Fibroblast of the aortic adventitia (primary cell): ENCODE data around the gene FILIP1. TPM values are rescaled to one million over a fixed set of nuclear protein-coding genes. Genes with fewer than 3 reads are reported as not detected.

Source experiments
- DNase-seq: peaks from one replicate; pipeline ENCODE4 v3.0.0-alpha.2; 2010; ENCODE audit warnings: low read depth
- H3K4me3 ChIP-seq: 2 replicates; pipeline ENCODE4 v1.5.1; 2011; ENCODE audit warnings: low read depth, mild to moderate bottlenecking, control low read depth, low read length, moderate library complexity
- total RNA-seq: library from RNA; depleted of rRNA; stranded (reverse); fragments of >200 nt; gene quantifications from 2 replicates; pipeline ENCODE4 v1.2.3, GENCODE V29; 2012; ENCODE audit warnings: low replicate concordance
- TF ChIP-seq, protein P1 (sequence below): IDR thresholded peaks from 2 replicates; pipeline ENCODE4 v1.5.1; 2011; ENCODE audit warnings: mild to moderate bottlenecking, low read length, control low read depth, inconsistent platforms; ENCODE audit not compliant: insufficient read depth

Gene FILIP1
- total RNA-seq, 1 donor: 0.45 TPM

DNA sequence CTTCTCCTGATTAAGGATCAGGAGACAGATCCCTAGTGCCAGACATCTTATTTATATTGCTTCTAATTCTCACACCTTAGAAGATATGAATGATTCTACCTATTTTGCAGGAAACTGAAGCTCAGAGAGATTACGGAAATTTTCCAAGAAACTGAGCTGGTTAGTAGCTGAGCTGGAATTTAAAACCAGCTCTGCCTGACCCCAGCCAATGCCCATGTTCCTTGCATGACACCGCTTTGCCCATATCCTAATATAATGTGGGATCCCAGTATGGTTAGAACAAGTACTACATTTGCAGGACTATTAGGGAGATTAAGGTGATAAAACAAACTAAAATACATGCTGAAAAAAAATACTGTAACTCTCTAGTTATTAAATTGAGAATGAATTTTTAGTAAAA lies 210.9 kb downstream of the FILIP1 start:
- TF ChIP-seq, protein P1, sequence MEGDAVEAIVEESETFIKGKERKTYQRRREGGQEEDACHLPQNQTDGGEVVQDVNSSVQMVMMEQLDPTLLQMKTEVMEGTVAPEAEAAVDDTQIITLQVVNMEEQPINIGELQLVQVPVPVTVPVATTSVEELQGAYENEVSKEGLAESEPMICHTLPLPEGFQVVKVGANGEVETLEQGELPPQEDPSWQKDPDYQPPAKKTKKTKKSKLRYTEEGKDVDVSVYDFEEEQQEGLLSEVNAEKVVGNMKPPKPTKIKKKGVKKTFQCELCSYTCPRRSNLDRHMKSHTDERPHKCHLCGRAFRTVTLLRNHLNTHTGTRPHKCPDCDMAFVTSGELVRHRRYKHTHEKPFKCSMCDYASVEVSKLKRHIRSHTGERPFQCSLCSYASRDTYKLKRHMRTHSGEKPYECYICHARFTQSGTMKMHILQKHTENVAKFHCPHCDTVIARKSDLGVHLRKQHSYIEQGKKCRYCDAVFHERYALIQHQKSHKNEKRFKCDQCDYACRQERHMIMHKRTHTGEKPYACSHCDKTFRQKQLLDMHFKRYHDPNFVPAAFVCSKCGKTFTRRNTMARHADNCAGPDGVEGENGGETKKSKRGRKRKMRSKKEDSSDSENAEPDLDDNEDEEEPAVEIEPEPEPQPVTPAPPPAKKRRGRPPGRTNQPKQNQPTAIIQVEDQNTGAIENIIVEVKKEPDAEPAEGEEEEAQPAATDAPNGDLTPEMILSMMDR: no peak
- peak overlapping the region; percentile 88 for H3K4me3 ChIP-seq
- no peak for DNase-seq

DNA sequence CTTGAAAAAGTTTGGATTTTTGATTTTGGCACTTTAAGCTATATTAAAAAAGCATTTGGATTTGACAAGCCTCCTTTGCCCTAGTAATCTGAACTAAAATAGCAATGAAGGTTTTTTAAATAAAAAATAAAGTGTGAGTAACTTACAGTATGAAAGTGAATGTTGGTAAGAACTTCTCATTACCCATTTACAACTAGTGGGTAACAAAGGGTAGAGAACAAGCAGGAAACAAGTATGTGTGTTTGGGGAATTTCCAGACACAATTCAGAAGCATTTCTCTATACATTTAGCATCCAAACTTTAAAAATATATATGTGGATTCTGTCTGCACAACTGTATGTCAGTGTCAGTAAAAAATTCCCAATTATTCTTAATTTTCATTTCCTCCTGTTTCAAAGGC lies 211.9 kb downstream of the FILIP1 start:
- DNase-seq: no peak
- peak overlapping the region; percentile 48 for H3K4me3 ChIP-seq
- TF ChIP-seq, protein P1: no peak

DNA sequence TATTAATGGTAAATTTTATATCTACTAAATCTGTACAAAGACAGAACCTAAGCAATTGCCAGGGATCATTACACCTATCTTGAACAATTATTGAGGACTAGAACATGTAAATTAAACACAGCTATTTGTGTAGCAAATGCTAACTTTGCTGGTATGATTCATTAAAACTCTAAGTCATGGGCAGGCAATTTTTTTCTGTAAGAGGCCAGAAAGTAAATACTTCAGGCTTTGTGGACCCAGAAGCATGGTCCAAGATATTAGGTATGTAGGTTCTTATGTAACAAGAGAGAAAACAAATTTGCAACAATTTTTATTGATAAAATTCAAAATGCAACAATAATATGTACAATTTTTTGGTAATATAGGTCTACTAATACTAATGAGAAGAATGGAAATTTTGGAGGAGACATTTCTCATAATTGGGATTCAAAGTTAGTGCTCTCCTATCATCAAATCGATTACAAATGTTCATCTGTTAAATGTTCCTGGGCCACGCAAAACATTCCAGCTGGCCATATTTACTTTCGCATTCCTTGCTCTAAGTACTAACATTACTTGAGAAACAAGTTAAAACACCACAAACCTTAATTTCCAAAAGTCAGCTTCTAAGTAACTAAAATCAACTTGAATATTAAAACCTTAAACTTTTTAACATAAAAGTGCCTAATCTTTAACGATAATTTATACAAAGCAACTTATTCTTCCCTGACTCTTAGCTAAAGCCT lies 213.3 kb downstream of the FILIP1 start:
- peak overlapping the region; percentile 6 for H3K4me3 ChIP-seq
- DNase-seq: peak; percentile 49
- TF ChIP-seq, protein P1: no peak

DNA sequence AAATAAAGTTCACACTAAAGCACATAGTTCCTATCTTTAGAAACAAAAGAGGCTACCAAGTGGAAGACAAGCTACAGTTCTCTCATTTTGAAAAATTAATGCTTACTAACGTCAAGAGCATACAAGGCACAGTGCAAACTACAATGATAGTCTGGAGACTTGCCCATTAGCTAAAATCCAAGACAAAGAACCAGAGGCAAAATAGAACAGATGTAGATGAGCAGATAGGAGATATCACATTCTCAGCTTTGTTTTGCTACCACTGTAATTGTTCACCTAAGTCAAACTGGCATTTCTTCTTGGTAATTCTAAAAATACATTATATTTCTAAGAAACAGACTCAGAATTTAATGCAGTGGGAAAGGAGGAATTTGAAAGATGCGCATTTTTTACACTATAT lies 214.2 kb downstream of the FILIP1 start:
- TF ChIP-seq, protein P1: no peak
- no peak overlapping the region for H3K4me3 ChIP-seq
- peak; percentile 56 for DNase-seq

DNA sequence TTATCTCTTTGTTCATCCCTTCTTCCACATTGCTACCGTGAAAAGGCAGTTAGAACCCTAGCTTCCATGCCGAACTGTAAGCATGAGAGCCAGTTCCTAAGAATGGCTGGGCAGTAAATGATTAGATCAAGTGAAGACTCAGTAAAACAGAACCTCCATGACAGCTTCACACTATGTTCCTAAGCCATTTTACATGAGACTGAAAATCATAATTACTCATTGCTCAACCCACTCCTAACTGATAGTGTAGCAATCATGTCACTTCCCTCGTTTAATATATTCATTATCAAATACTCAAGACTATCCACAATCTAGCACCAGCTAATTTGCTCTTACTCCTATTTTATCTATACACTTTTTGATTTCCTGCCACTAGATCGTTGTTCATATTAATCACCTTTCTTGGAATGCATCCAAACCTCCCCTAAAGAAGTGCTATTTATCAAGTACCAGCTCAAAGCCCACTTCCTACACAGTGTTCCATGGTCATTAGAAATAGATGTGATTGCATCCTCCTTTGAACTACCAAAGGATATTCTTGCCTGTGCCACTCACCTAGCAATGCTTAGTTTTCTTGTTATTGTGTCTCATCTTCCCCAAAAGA lies 215.0 kb downstream of the FILIP1 start:
- TF ChIP-seq, protein P1: no peak
- no peak overlapping the region for H3K4me3 ChIP-seq
- no peak for DNase-seq

DNA sequence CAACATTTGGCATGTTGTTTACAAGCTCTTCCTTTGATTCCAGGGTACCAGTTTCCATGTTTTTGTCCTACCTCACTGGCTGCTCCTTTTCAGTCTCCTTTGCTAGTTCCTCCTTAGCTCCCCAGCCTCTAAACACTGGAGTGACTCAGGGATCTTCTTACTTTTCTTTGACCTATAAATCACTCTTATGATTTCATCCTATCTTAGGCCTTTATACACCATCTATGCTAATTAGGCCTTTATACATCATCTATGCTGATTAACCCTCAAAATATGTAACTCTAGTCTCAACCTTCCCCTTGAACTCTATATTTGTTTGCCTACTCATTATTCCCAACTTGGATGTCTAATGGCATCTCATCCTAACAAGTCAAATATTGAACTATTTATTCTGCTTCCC lies 218.5 kb downstream of the FILIP1 start:
- H3K4me3 ChIP-seq: no peak overlapping the region
- DNase-seq: peak; percentile 44
- TF ChIP-seq, protein P1: no peak

DNA sequence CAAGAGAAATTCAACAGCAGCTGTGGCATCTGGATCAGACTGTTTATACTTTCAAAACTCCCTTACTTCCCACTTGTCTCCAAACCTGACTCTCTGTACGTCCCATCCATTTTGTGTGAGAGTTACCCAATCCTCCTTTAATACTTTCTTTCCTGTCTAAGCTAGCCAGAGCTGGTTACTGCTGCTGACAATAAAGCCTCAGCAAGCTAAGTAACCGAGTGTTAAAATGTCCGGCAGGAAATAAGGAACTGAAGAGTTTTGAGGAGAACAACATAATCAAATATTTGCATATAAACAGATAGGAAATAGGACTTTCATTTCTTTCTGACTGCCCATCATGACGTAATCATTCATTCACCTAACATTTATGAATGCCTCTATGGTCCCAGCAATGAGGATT lies 220.6 kb downstream of the FILIP1 start:
- no peak for DNase-seq
- TF ChIP-seq, protein P1: no peak
- H3K4me3 ChIP-seq: no peak overlapping the region
